Measurements from ENCODE around the gene PIEZO1.

Gene PIEZO1

DNA sequence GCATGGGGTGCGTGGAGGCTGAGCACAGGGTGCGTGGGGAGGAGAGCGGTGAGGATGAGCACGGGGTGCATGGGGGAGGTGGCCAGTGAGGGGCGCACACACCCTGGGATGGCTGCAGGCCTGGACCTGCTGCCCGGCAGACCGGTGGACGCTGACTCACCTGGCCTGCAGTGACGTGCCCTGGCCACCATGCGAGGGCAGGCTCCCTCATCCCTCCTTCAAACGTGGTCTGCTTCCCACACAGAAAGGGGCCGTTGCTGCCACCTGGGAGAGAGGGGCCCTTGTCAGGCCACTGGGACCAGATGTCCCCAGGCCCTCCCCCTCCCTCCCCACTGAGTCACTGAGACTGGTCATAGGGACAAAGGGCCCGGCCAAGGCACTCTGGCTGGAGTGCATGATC lies 46.8 kb upstream of the PIEZO1 start:
- Histone ChIP-seq H3K36me3 (ENCODE audit: control insufficient read depth, low read length) (no peaks in the 10 kb centered on the region), H3F3A (ENCODE audit: control insufficient read depth, insufficient read depth) (no peaks in the 10 kb centered on the region), H3K4me3 (ENCODE audit: low read length) (no peak overlapping the region), H3K4me2 (ENCODE audit: low read length) (no peak overlapping the region), H3K27ac (ENCODE audit: low read depth, low read length) (no peak overlapping the region), H3K79me2 (ENCODE audit: control insufficient read depth, low read length) (no peaks in the 10 kb centered on the region), H3K27me3 (ENCODE audit: control insufficient read depth, low read length) (no peaks in the 10 kb centered on the region), H3K9me3 (ENCODE audit: control insufficient read depth, insufficient read depth, low read length) (no peaks in the 10 kb centered on the region), H3K9me2 (replicated peaks; ENCODE audit: control insufficient read depth, low read length) (no peaks in the 10 kb centered on the region), H4K20me1 (ENCODE audit: control insufficient read depth, insufficient read depth, low read depth, low read length) (no peaks in the 10 kb centered on the region), H3K4me1 (ENCODE audit: control insufficient read depth, low read length) (peaks cover 12% of the 10 kb centered on the region)
- TF ChIP-seq EZH2phosphoT487 (IDR thresholded peaks at IDR 0.05; ENCODE audit: borderline replicate concordance, low read length), result no peak
- TF ChIP-seq, protein P1, sequence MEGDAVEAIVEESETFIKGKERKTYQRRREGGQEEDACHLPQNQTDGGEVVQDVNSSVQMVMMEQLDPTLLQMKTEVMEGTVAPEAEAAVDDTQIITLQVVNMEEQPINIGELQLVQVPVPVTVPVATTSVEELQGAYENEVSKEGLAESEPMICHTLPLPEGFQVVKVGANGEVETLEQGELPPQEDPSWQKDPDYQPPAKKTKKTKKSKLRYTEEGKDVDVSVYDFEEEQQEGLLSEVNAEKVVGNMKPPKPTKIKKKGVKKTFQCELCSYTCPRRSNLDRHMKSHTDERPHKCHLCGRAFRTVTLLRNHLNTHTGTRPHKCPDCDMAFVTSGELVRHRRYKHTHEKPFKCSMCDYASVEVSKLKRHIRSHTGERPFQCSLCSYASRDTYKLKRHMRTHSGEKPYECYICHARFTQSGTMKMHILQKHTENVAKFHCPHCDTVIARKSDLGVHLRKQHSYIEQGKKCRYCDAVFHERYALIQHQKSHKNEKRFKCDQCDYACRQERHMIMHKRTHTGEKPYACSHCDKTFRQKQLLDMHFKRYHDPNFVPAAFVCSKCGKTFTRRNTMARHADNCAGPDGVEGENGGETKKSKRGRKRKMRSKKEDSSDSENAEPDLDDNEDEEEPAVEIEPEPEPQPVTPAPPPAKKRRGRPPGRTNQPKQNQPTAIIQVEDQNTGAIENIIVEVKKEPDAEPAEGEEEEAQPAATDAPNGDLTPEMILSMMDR (IDR thresholded peaks at IDR 0.05; ENCODE audit: low read depth, low read length, poor library complexity, severe bottlenecking), result no peak

DNA sequence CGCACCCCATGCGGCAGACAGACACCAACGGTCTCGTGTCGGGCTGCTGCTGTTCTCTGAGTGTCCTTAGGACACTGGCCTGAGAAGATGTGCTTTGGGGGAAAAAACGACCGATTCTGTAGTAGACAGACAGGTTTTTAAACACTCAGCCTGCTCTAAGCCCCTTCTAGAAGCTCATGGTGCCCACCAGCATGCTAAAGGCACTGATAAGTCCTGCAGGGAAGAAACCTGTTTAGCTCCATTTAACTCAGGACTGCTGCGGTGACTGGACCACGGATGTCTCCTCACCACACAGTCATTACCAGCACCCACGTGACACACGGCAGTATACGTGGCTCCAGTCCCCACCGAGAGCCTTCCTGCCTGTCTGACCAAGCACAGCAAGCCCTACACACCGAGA lies 45.8 kb upstream of the PIEZO1 start:
- Histone ChIP-seq H3K27me3 (ENCODE audit: control insufficient read depth, low read length) (no peaks in the 10 kb centered on the region), H3K9me3 (ENCODE audit: control insufficient read depth, insufficient read depth, low read length) (no peaks in the 10 kb centered on the region), H3K36me3 (ENCODE audit: control insufficient read depth, low read length) (no peaks in the 10 kb centered on the region), H3K27ac (ENCODE audit: low read depth, low read length) (no peak overlapping the region), H3K9me2 (replicated peaks; ENCODE audit: control insufficient read depth, low read length) (no peaks in the 10 kb centered on the region), H4K20me1 (ENCODE audit: control insufficient read depth, insufficient read depth, low read depth, low read length) (no peaks in the 10 kb centered on the region), H3K4me1 (ENCODE audit: control insufficient read depth, low read length) (peaks cover 12% of the 10 kb centered on the region), H3K4me3 (ENCODE audit: low read length) (no peak overlapping the region), H3K79me2 (ENCODE audit: control insufficient read depth, low read length) (no peaks in the 10 kb centered on the region), H3F3A (ENCODE audit: control insufficient read depth, insufficient read depth) (no peaks in the 10 kb centered on the region), H3K4me2 (ENCODE audit: low read length) (no peak overlapping the region)
- no peak for TF ChIP-seq EZH2phosphoT487 (IDR thresholded peaks at IDR 0.05; ENCODE audit: borderline replicate concordance, low read length)
- TF ChIP-seq, protein P1 (IDR thresholded peaks at IDR 0.05; ENCODE audit: low read depth, low read length, poor library complexity, severe bottlenecking), result no peak

DNA sequence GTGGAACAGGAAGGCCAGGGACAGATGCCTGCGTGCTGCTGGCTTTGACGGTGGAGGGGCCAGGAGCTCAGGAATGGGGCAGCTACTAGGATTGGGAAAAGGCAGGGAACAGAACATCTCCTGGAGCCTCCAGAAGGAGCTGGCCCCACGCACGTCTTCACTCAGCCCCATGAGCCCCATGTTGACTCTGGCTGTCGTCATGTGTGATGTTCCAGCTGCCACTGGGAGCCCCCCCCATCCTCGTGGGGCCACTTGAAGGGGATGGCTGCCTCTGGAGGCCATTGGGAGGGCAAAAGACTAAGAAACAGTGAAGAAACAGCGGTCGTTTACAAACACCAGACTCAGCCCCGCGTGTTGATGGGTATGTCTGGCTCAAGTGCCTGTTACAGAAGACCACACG lies 45.2 kb upstream of the PIEZO1 start:
- no peak overlapping the region for H3K27ac ChIP-seq (ENCODE audit: low read depth, low read length)
- H3K9me2 ChIP-seq (replicated peaks; ENCODE audit: control insufficient read depth, low read length), result no peaks in the 10 kb centered on the region
- H3K36me3 ChIP-seq (ENCODE audit: control insufficient read depth, low read length), result no peaks in the 10 kb centered on the region
- H3K79me2 ChIP-seq (ENCODE audit: control insufficient read depth, low read length), result no peaks in the 10 kb centered on the region
- no peak for TF ChIP-seq EZH2phosphoT487 (IDR thresholded peaks at IDR 0.05; ENCODE audit: borderline replicate concordance, low read length)
- TF ChIP-seq, protein P1 (IDR thresholded peaks at IDR 0.05; ENCODE audit: low read depth, low read length, poor library complexity, severe bottlenecking), result no peak
- no peaks in the 10 kb centered on the region for H3K9me3 ChIP-seq (ENCODE audit: control insufficient read depth, insufficient read depth, low read length)
- H3K4me3 ChIP-seq (ENCODE audit: low read length), result no peak overlapping the region
- H3K4me2 ChIP-seq (ENCODE audit: low read length), result no peak overlapping the region
- peaks cover 12% of the 10 kb centered on the region for H3K4me1 ChIP-seq (ENCODE audit: control insufficient read depth, low read length)
- no peaks in the 10 kb centered on the region for H3F3A ChIP-seq (ENCODE audit: control insufficient read depth, insufficient read depth)
- H3K27me3 ChIP-seq (ENCODE audit: control insufficient read depth, low read length), result no peaks in the 10 kb centered on the region
- no peaks in the 10 kb centered on the region for H4K20me1 ChIP-seq (ENCODE audit: control insufficient read depth, insufficient read depth, low read depth, low read length)

DNA sequence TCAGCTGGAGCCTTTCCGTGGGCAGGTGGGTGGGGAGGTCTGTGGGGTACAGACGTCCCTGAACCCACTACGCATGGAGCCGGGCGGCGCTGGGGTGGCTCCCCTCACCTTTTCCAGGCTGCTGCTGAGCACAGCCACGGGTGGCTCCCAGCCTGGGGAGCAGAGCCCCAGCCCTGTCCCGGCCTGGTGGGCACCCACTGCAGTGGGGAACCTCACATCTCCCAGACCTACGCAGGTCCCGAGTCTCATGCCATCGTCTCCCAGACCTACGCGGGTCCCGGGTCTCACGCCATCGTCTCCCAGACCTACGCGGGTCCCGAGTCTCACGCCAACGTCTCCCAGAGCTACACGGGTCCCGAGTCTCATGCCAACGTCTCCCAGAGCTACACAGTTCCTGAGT lies 43.7 kb upstream of the PIEZO1 start:
- Histone ChIP-seq H3K9me3 (ENCODE audit: control insufficient read depth, insufficient read depth, low read length) (no peaks in the 10 kb centered on the region), H3K4me3 (ENCODE audit: low read length) (no peak overlapping the region), H3K4me2 (ENCODE audit: low read length) (no peak overlapping the region), H3K9me2 (replicated peaks; ENCODE audit: control insufficient read depth, low read length) (no peaks in the 10 kb centered on the region), H3K36me3 (ENCODE audit: control insufficient read depth, low read length) (no peaks in the 10 kb centered on the region), H3K27ac (ENCODE audit: low read depth, low read length) (no peak overlapping the region), H3K79me2 (ENCODE audit: control insufficient read depth, low read length) (no peaks in the 10 kb centered on the region), H3K27me3 (ENCODE audit: control insufficient read depth, low read length) (no peaks in the 10 kb centered on the region), H3F3A (ENCODE audit: control insufficient read depth, insufficient read depth) (no peaks in the 10 kb centered on the region), H3K4me1 (ENCODE audit: control insufficient read depth, low read length) (peaks cover 8% of the 10 kb centered on the region), H4K20me1 (ENCODE audit: control insufficient read depth, insufficient read depth, low read depth, low read length) (no peaks in the 10 kb centered on the region)
- TF ChIP-seq, protein P1 (IDR thresholded peaks at IDR 0.05; ENCODE audit: low read depth, low read length, poor library complexity, severe bottlenecking), result no peak
- TF ChIP-seq EZH2phosphoT487 (IDR thresholded peaks at IDR 0.05; ENCODE audit: borderline replicate concordance, low read length), result no peak

Data from DOHH2 (cell line).